ENCODE data around the gene MMD. TPM values are rescaled to one million over a fixed set of nuclear protein-coding genes. Genes with fewer than 3 reads are reported as not detected.
"Not testable (repeated sequence)": the region's sequence is repeated elsewhere in the genome, so short reads cannot be mapped to it uniquely, and the experiment has no call there.

The MMD gene
- total RNA-seq, 2 donors from 2014 or later = 21.7 to 28.6 TPM

DNA sequence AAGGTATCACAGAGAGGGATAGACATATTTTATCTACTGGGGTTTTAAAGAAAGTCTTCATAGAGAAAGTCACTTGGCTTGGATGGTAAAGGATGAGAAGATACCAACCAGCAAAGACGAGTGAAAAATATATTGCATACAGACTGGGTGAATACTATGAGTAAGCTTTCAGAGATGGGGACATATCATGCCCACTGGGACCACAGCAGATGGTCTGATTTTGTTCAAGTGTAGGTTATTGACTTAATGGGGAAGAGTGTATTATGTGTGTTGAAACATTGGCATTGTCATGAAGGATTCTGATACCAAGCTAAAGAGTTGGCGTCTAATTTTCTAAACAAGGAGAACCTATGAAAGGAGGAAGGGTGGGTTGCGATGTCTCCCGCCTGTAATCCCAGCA lies 13.8 kb upstream of the MMD start:
- Mint-ChIP-seq H3K36me3 (ENCODE audit: low read depth) (no peaks in the 10 kb centered on the region), H3K27ac (no peak overlapping the region), H3K4me3 (no peak overlapping the region), H3K9me3 (no peaks in the 10 kb centered on the region), H3K27me3 (peaks cover 22% of the 10 kb centered on the region), H3K4me1 (peaks cover 22% of the 10 kb centered on the region)
- ATAC-seq (replicated peaks) = no peak

DNA sequence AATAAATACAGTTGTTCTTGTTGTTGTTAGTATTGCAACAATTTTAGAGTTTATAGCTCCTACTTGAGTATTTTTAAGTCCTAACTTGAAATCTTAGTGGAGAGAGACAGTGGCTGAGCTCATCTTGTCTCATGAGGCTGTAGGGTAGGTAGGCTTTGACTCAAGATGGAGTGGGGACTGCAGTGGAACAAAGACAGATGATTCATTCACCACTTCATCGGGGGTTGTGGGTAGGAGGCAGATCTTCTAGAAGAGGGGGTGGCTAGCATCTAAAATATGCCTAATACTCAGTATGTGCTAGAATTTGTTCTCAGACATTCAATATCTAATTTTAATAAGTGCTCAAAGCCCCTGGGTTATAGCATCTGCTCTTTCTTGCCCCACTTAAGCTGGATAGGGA lies 13.1 kb upstream of the MMD start:
- ATAC-seq (replicated peaks) = peak; percentile 80
- Mint-ChIP-seq H3K9me3 (no peaks in the 10 kb centered on the region), H3K36me3 (ENCODE audit: low read depth) (no peaks in the 10 kb centered on the region), H3K4me1 (peaks cover 22% of the 10 kb centered on the region), H3K4me3 (no peak overlapping the region), H3K27ac (no peak overlapping the region), H3K27me3 (peaks cover 22% of the 10 kb centered on the region)

DNA sequence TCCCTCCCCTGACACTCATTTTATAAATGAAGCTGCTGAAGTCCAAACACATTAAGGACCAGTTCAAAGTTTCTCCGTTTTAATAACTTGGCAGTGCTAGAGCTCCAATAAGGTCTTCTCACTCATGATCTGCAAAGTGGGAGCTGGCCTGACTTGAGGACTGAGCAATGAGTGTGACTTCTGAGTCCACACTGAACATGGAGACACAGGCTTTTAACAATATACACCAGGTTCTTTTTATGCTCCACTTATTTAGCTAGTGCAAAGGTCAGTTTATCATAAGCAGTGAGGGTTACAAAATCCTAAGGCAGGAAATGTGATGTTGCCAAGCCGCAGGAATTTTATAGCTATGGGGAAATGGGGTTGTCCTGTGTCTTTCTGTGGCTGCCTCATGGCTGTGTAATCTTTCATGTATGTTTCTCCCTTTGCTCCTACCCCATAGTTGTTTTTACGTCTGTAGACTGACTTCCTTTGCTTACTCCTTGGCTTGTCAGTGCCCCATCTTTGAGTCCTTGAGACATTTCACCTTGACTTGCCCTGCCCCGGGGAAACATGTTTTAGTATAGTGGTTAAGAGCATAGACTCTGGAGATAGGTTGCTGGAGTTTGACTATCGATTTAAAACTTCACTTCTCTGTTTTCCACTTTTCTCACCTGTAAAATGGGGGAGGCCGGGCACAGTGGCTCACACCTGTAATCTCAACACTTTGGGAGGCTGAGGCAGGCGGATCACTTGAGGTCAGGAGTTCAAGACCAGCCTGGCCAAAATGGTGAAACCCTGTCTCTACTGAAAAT lies 12.2 kb upstream of the MMD start:
- no peak overlapping the region for H3K4me3 Mint-ChIP-seq
- peaks cover 22% of the 10 kb centered on the region for H3K4me1 Mint-ChIP-seq

DNA sequence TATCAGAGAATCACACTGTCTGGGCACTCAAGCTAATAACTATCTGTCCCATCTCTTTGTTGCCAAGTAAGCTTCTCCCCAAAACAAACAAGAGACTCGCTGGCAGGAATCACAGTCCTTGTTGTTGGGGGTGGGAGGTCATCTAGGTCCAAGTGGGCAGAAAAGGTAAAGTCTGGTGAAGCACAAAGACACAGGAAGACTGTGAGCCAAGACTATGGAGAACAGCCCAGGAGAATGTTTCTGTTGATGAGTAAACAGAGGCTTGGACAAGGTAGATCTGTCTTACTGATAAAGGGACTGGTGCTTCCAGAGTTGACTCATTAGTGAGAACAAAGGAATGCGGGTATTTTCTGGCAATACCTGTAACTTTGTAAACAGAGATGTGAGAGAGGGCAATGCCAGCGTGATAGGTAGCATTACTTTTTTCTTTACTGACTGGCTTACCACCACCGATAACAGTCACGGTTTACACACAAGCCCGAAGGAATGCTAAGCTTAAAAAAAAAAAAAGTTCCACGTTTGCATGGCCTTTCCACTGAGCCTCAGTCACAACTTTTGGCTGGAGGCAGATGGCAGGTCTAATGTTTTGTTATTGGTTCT lies 11.5 kb upstream of the MMD start:
- peak overlapping the region; percentile 52 for H3K27ac Mint-ChIP-seq
- H3K9me3 Mint-ChIP-seq = no peaks in the 10 kb centered on the region
- peak overlapping the region; percentile 44 for H3K4me3 Mint-ChIP-seq
- ATAC-seq (replicated peaks) = peak; percentile 59
- H3K4me1 Mint-ChIP-seq = peaks cover 22% of the 10 kb centered on the region
- H3K27me3 Mint-ChIP-seq = peaks cover 20% of the 10 kb centered on the region
- H3K36me3 Mint-ChIP-seq (ENCODE audit: low read depth) = no peaks in the 10 kb centered on the region

More for the DNA sequence above, 12.2 kb upstream of the MMD start:
- no peak overlapping the region for H3K27ac Mint-ChIP-seq
- no peaks in the 10 kb centered on the region for H3K36me3 Mint-ChIP-seq (ENCODE audit: low read depth)
- ATAC-seq (replicated peaks) = no peak
- no peaks in the 10 kb centered on the region for H3K9me3 Mint-ChIP-seq
- H3K27me3 Mint-ChIP-seq = peaks cover 20% of the 10 kb centered on the region

DNA sequence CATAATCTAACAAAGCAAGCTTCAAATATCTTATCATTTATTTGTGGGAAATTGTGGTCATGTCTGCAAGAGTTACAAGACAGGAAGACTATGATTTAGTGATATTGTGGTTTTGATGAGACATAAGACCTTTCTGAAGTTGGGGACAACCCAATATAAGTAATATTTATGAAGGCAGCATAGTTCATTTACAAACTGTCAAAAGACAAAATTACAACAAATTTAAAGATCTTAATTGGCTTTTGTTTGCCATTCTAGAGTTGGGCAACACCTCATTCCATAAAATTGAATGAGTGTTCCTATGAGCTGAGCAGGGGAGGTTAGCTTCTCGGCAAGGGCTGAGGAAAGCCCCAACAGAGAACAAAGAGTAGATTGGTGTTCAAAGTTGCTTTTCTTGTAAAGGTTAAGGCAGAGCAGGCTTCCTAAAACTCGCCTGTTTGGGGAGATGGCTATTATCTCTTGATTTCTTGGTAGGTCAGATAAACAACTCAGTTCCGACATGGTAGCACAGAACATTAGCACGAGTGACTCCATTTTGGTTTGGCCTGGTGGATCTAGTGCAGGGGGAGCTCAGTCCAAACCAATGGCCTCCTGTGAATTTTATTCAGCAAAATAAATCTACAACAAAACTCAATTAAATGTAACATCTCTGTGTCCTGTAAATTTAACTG lies 10.9 kb upstream of the MMD start:
- ATAC-seq (replicated peaks) = peak; percentile 37
- H3K9me3 Mint-ChIP-seq = no peaks in the 10 kb centered on the region
- H3K27me3 Mint-ChIP-seq = peaks cover 16% of the 10 kb centered on the region
- H3K36me3 Mint-ChIP-seq (ENCODE audit: low read depth) = no peaks in the 10 kb centered on the region
- H3K4me1 Mint-ChIP-seq = peaks cover 22% of the 10 kb centered on the region
- H3K27ac Mint-ChIP-seq = peak overlapping the region; percentile 52
- H3K4me3 Mint-ChIP-seq = peak overlapping the region; percentile 44

DNA sequence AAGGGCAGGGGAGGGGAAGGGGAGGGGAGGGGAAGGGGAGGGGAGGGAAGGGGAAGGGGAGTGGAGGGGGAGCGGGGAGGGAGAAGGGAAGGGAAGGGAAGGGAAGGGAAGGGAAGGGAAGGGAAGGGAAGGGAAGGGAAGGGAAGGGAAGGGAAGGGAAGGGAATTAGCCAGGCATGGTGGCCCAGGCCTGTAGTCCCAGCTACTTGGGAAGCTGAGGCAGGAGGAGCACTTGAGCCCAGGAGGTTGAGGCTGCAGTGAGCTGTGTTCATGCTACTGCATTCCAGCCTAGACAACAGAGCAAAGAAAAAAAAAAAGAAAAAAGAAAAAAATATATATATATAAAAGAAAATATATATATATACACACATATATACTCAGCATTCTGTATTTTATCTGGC lies 10.3 kb upstream of the MMD start:
- H3K27me3 Mint-ChIP-seq = peaks cover 16% of the 10 kb centered on the region
- not testable (repeated sequence) for H3K27ac Mint-ChIP-seq; H3K36me3 Mint-ChIP-seq (ENCODE audit: low read depth); H3K4me3 Mint-ChIP-seq; ATAC-seq (replicated peaks); H3K9me3 Mint-ChIP-seq
- peaks cover 21% of the 10 kb centered on the region for H3K4me1 Mint-ChIP-seq

DNA sequence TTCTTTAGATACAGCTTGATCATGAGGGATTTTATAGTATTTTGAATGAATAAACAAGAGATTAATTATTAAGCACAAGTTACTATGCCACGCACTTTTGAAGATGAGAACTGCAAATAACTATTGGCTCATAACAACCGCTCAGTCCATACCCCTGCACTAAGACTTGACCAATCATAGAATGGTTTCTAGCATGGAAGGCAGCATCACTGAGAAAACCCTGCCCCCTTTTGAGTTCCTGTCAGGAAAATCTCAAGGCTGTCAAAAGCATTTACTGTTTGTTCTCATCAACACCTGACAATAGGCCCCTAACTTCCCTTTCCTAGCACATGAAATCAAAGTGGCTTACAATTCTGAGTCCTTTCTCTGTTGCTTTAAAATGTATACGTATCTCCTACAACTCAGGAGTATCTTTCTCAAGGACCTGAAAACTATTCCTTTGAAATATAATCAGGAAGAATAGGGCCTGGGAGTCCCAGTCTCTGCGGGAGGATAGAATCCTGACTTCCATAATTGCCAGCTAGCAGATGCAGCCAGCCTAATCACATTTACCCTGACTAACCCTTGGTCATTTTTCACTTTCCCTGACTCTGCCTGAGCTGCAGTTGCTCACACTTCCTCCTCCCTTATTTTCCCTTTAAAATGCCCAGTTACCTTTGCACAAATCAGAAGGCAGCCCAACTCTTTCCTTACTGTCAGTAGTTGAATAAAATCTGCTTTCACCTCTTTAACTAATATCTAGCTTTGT lies 9.1 kb upstream of the MMD start:
- Mint-ChIP-seq H3K27me3 (peaks cover 19% of the 10 kb centered on the region), H3K4me3 (no peak overlapping the region), H3K4me1 (peaks cover 16% of the 10 kb centered on the region), H3K9me3 (no peaks in the 10 kb centered on the region), H3K36me3 (ENCODE audit: low read depth) (no peaks in the 10 kb centered on the region), H3K27ac (no peak overlapping the region)
- ATAC-seq (replicated peaks) = no peak

DNA sequence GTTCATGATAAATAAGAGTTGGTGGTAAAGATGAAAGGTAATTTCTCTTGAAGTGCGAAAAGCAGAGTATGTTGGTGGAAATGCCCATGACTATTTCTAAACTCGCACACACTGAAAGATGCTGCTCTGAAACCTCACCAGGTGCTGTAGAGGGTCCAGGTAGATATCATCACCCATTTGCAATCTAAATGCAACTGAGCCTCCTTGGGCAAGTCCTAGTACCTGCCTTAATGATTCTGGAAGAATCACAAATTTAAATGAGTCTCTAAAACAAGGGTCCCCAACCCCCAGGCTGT lies 5.9 kb upstream of the MMD start:
- Mint-ChIP-seq H3K36me3 (ENCODE audit: low read depth) (no peaks in the 10 kb centered on the region), H3K27me3 (peaks cover 32% of the 10 kb centered on the region), H3K4me1 (peaks cover 3% of the 10 kb centered on the region), H3K4me3 (no peak overlapping the region), H3K9me3 (no peaks in the 10 kb centered on the region), H3K27ac (no peak overlapping the region)
- ATAC-seq (replicated peaks) = no peak

DNA sequence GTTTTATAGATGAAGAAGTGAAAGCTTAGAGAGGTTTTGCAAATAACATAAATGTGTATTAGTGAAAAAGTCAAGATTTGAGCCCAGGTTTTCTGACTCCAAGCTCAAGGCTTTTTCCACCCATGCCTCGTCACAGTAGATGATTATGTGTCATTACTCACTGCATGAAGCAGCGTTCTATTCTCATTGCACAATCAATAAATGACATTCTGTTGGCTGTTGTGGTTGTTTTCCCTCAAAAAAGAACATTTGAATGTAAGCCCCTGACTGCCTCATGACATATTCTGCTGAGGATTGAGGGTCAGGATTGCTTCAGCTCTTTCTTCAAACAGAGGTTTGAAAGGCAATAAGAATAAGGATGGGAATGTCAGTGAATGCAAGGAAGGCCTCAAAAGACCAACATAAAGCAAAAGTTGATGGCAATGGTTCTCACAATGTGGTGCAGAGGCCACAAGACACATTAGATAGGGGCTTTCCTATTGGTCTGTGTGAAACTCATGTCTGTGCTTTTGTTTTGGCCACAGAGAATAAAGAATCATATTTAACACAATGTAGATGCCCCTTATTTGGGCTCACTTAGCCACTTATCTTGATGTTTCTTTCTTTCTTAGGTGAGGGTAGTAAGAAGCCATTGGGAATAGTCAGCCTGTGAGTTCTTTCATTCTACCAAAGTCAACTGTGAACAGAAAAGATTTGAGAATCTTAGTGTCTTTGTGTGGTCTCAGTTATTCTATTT lies 5.4 kb upstream of the MMD start:
- no peak overlapping the region for H3K27ac Mint-ChIP-seq

DNA sequence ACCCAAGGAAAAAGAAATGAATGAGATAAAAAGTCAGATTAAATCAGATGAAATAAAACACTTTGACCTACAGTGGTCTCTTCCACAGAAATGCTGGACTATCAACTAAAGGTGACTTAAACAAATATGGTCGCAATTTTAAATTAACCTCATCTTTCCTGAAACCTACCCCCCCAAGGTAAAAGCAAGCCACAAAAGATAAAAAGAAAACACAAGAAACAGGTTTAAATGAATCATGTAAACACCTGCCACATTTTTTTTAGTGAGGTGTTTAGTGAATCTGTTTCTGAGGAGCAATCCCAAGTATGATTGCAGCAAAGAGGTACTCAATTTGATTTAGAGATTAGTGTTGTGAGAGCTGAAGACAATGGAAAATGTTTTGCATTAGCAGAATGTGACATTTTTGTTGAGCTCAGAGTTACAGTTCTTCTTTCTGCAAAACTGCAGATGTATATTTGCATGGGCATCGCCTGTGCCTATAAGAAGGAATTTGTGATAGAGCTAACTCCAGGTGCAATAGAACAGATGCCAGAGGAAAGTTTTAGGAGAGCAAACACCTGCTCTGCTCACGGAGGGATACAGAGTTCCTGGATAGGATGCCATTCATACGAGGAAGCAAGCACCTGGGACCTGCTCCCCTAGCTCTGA lies 3.4 kb upstream of the MMD start:
- no peak for ATAC-seq (replicated peaks)
- Mint-ChIP-seq H3K9me3 (no peaks in the 10 kb centered on the region), H3K27me3 (peaks cover 32% of the 10 kb centered on the region), H3K4me1 (no peaks in the 10 kb centered on the region), H3K36me3 (ENCODE audit: low read depth) (peaks cover 6% of the 10 kb centered on the region), H3K4me3 (no peak overlapping the region), H3K27ac (no peak overlapping the region)

More for the DNA sequence above, 5.4 kb upstream of the MMD start:
- H3K27me3 Mint-ChIP-seq = peaks cover 32% of the 10 kb centered on the region
- no peaks in the 10 kb centered on the region for H3K9me3 Mint-ChIP-seq
- ATAC-seq (replicated peaks) = peak; percentile 21
- H3K36me3 Mint-ChIP-seq (ENCODE audit: low read depth) = no peaks in the 10 kb centered on the region
- no peak overlapping the region for H3K4me3 Mint-ChIP-seq
- H3K4me1 Mint-ChIP-seq = no peaks in the 10 kb centered on the region

DNA sequence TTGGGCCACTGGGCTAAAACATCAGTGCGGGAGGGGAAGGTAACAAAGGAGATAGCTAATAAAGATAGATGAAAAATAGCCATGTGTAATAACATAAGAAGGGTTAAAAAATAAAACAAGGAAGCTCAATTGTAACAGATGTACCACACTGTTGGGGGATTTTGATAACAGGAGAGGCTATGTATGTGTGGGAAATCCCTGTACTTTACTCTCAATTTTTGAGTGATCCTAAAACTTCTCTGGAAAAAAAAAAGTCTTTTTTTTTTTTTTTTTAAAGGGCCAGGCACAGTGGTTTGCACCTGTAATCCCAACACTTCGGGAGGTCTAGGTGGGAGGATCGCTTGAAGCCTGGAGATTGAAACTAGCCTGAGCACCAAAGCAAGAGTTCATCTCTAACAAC lies 1.9 kb upstream of the MMD start:
- no peak for ATAC-seq (replicated peaks)
- no peak overlapping the region for H3K4me3 Mint-ChIP-seq
- H3K27ac Mint-ChIP-seq = no peak overlapping the region
- peaks cover 14% of the 10 kb centered on the region for H3K36me3 Mint-ChIP-seq (ENCODE audit: low read depth)
- H3K27me3 Mint-ChIP-seq = peaks cover 32% of the 10 kb centered on the region
- H3K9me3 Mint-ChIP-seq = no peaks in the 10 kb centered on the region
- H3K4me1 Mint-ChIP-seq = peaks cover 13% of the 10 kb centered on the region

DNA sequence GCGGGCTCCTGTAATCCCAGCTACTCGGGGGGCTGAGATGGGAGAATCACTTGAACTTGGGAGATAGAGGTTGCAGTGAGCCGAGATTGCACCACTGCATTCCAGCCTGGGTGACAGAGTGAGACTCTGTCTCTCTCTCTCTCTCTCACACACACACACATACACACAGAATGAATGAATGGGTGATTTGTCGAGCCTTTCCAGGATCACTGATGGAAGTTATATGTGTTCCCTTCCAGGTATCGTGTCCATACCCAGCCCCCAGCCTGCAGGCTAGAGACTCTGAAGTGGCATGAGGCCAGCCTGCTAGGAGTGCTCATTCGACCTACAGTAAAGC lies 1.2 kb upstream of the MMD start:
- Mint-ChIP-seq H3K4me1 (peaks cover 19% of the 10 kb centered on the region), H3K36me3 (ENCODE audit: low read depth) (peaks cover 14% of the 10 kb centered on the region), H3K27me3 (peaks cover 32% of the 10 kb centered on the region)
- H3K9me3 Mint-ChIP-seq; ATAC-seq (replicated peaks); H3K27ac Mint-ChIP-seq; H3K4me3 Mint-ChIP-seq: not testable (repeated sequence)

DNA sequence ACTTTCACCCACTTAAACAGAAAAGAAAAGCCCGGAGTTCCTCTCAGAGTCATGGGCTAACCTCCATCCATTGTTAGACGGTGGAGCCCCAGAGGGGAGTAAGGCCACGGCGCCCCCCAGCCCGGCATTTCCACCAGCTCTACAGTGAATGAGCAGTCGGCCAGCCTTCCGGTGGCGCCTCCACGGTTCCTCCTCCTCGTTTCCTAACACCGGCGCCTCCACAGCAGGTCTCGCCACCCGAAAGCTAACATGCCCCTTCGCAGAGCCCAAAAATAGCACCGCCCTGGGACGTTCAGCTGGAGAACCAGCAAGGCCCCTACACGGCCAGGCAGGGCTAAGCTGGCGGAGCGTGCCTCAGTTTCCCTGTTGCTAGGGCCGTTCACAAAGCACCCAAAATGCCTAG lies 858 bp downstream of the MMD start:
- Mint-ChIP-seq H3K4me3 (peak overlapping the region; percentile 92), H3K4me1 (peaks cover 35% of the 10 kb centered on the region), H3K36me3 (ENCODE audit: low read depth) (peaks cover 14% of the 10 kb centered on the region), H3K27ac (peak overlapping the region; percentile 94), H3K9me3 (no peaks in the 10 kb centered on the region), H3K27me3 (peaks cover 26% of the 10 kb centered on the region)
- ATAC-seq (replicated peaks) = peak; percentile 8

Measured in activated T-helper 17 cell treated with anti-CD3 and anti-CD28 coated beads, Interleukin-2, amount 50 U/mL, for 72 hours (primary cell).